CD4-positive, alpha-beta T cell treated with Interleukin-4 for 4 hours (primary cell): ENCODE results near the gene GALNT18.
"Not testable (repeated sequence)": the region's sequence is repeated elsewhere in the genome, so short reads cannot be mapped to it uniquely, and the experiment has no call there.

ENCODE experiments used
- DNase-seq: peaks from one replicate; pipeline ENCODE4 v3.0.0-alpha.2; 2020

GALNT18 gene

GRCh38 chr11:11450744-11451362 is 171.0 kb downstream of the GALNT18 start:
- DNase-seq = no peak

- no peak for DNase-seq
Observed at GRCh38 chr11:11449327-11449726, 172.5 kb downstream of the GALNT18 start.

DNA sequence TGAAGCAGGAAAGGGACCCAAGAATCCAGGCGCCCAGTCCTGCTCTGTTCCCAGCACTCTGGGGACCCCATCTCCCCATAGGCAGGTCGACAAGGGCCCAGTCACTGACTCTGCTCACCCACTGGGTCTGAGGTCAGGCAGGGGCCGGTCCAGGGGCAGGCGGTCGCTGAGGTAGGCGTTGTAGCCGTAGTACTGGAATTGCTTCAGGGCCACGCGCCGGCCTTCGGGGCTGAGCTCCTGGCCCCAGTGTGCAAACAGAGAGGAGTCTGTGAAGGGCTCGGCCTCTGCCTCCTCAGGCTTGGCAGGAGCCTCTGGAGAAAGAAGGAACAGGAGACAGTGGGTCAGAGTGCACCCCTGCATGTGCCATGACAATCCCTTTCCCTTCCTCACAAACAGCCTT is 173.2 kb downstream of the GALNT18 start:
- no peak for DNase-seq

GRCh38 chr11:11447601-11448000 is 174.2 kb downstream of the GALNT18 start:
- not testable (repeated sequence) for DNase-seq

- DNase-seq = no peak
Observed at GRCh38 chr11:11446967-11447366, 174.8 kb downstream of the GALNT18 start.

DNA sequence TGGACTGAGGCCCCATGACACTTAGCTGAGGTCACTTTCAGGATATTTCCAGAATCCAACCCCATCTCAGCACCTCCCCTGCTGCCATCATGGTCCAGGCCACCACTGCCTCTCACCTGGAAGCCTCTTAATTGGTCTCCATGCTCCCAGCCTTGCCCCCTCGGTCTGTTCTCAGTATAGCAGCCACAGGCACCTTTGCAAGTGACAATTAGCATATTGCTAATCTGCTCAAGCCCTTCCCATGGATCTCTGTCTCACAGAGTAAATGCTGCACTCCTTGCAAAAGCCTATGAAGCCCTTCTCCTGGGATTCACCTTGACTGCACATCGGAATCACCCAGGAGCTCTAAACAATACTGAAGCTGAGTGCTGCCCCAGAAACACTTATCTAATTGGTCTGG is 175.2 kb downstream of the GALNT18 start:
- DNase-seq = no peak

GRCh38 chr11:11445441-11446185 is 176.2 kb downstream of the GALNT18 start:
- no peak for DNase-seq

GRCh38 chr11:11444804-11445131 is 177.0 kb downstream of the GALNT18 start:
- DNase-seq = no peak

DNA sequence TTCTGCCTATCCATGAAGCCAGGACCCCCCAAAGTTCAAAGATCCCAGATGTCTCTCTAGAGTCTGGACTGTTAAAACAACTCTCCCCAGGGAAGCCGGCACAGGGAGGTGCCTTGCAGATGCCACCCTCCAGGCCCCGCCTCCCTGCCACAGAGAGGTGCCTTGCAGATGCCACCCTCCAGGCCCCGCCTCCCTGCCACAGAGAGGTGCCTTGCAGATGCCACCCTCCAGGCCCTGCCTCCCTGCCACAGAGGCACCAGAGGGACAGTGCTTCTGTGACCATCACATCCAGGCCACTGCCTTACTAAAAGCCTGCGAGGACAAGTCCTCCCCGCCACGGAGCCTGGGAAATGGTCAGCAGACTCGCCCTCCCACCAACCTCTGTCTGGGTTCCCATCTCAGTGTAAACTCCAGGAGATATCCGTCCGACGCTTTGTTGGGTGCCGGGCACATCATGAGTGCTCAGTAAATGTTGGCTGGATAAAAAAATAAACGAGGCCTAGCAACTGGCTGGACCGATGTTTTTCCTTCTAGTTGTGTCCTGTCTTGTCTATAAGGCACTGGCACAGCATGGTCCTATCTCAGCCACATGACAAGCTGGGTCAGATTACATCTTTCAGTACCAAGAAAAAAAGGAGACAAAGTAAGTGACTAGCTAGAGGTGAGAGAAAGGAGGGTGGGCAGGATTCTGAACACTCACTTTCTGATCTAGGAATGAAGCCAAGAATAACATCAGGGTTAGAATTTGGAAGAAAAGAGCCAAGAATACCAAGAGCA is 177.6 kb downstream of the GALNT18 start:
- DNase-seq = no peak

GRCh38 chr11:11442791-11443190 is 179.0 kb downstream of the GALNT18 start:
- no peak for DNase-seq

DNA sequence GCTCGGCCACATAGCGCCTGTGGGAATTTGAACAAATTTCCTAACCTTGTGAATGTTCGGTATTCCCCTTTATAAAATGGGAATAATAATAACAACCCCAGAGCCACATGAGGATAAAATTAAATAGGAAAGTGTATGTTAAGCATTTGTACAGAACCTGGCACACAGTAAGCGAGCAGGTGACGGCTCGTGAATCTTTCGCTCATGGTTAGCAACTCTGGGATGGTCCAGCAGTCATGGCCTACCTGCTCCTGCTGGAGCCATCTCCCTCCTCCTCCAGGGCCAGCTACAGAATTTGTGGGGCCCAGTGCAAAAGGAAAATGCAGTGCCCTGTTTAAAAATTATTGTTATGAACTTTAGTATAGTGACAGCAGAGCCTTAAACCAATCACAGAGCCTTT is 180.3 kb downstream of the GALNT18 start:
- DNase-seq = no peak

- DNase-seq = no peak
Observed at GRCh38 chr11:11441091-11441490, 180.7 kb downstream of the GALNT18 start.

- DNase-seq = no peak
Observed at GRCh38 chr11:11440144-11440543, 181.7 kb downstream of the GALNT18 start.

- no peak for DNase-seq
Observed at GRCh38 chr11:11439591-11439990, 182.2 kb downstream of the GALNT18 start.

GRCh38 chr11:11436715-11437313 is 185.0 kb downstream of the GALNT18 start:
- DNase-seq = no peak

DNA sequence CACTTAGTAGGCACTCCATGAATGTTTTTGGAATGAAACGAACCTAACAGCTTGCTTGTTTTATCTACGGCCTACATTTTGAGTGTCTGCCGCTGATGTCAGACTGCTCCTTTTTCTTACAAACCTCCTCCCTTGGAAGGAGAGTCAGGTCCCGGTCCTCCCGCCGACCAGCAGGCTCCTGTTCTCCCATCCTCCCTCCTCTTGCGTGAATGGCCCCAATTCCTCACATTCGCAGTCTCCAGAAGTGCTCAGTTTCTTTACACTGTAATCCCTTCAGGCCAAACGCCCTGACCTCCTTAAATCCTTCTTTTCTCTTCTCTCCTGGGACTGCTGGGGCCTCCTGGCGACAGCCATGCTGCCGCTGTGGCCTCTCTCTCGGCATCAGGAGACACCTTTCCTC is 186.2 kb downstream of the GALNT18 start:
- DNase-seq = no peak

DNA sequence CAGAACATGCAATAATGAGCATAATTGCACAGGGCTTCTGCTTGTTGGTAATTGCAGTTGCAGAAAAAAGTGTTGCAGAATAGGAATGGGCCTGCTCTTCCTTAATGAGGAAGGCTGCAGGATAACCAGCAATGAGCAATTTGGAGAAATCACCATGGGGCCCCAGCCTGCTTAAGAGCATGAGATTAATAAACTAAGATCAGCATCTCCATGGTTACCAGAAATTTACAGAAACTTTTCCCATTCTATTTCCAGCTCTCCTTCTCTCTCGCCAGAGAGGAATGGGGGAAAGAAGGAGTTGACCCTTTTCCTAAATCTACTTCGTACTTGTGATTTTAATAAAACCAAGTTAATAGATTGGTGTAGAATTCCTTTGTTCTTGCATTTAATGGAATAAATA is 187.8 kb downstream of the GALNT18 start:
- DNase-seq = no peak

DNA sequence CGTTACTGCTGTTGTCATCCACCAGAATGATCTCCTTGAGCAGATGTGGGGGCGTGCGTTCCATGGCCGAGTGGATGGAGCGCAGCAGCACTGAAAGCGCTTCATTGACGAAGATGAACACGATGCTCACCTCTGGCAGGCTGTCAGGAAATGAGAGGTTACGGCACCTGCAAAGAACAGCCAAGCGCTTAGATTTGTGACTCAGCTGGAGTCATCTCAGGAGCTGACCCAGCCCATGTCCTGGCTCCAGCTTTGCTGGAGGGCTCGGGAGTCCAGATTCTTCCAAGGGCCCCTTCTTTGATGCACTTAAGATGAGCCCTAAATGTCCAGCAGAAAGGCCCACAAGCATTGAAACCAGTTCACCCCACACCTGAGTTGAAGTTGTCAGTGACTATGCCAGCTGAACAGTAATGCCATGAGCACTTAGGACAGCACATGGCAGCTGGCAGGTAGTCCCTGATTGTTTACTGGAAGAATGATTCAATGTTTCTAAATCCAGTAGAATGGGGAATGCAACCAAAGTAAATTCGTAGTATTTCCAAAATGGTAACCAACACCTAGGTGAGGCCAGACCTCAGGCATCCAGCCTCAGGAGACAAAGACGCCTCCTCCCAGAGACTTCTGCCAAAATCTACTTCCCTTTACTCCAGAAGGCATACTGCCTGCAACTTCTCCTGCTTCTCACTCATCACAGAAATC is 189.0 kb downstream of the GALNT18 start:
- DNase-seq = no peak

GRCh38 chr11:11430431-11430830 is 191.4 kb downstream of the GALNT18 start:
- no peak for DNase-seq

DNA sequence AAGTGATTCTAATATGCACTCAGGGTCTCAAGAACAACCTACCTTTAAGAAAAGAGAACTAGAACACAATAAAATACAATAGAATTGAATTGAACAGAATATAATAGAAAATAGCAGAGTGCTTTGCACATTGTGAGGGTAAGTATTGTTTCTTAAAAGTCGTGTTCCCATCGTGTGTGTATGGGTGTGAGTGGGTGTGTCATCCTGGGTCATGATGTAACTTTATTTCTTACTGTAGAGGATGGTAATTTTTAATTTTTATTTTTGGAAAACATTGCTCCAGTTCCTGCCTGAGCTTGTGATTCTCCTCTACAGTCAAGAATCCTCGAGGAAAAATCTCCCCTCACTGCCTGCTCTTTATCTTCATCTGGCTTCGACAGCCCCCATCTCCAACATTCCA is 193.1 kb downstream of the GALNT18 start:
- DNase-seq = no peak

DNA sequence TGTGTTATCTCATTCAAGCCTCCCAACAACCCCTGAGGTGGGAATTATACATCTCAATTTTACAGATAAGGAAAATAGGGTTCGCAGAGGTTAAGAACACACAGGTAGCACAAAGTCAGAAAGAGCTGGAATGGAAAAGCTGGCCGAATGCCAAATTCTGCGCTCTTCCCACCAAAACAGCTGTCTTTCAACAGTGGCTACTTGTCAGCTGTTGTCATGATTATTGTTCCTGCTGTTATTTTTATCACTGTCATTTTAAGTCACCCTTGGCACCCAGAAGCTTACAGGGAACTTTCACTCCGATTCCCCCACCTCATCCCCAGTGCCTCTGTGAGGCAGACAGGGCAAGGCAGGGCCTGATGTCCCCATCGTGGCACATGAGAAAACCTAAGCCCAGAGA is 194.3 kb downstream of the GALNT18 start:
- DNase-seq = no peak

DNA sequence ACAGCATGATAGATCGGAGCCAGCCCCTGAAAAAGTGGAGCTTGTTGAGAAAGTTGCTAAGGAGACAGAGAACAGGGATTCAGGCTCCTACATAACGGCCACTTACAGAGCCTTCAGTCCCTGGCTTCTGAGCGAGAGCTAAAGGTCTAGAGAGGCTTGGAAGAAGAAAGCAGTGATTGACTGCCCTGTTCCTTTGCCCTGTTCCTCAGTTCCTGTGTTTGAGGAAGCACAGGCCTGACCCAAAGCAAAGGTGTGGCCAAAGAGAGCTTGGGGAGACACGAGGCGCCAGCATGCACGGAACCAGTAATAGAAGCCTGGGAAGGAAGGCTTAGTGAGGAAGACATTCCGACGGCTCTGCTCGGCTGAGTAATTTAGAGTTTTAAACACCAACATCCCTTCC is 194.7 kb downstream of the GALNT18 start:
- DNase-seq = no peak
